NCI-H226 (cell line): ENCODE measurements around the gene IFNG.
A peak's percentile ranks its signal among the peaks of the same experiment; 100 is the strongest.
"Not testable (repeated sequence)": the region's sequence is repeated elsewhere in the genome, so short reads cannot be mapped to it uniquely, and the experiment has no call there.

ENCODE experiments used
- DNase-seq: peaks from one replicate; pipeline ENCODE4 v3.0.0-alpha.2; 2015

IFNG gene

GRCh38 chr12:68159681-68160304 is at the start of gene IFNG:
TSS of gene IFNG (minus strand) at chr12:68159740. CDS start at chr12:68159615, 125 bp downstream.
- DNase-seq = no peak

GRCh38 chr12:68209048-68209728 is 49.6 kb upstream of the IFNG start:
- DNase-seq = not testable (repeated sequence)

- no peak for DNase-seq
Observed at GRCh38 chr12:68207276-68207675, 47.7 kb upstream of the IFNG start.

GRCh38 chr12:68206446-68206845 is 46.9 kb upstream of the IFNG start:
- DNase-seq = no peak

GRCh38 chr12:68203460-68203875 is 43.9 kb upstream of the IFNG start:
- no peak for DNase-seq

GRCh38 chr12:68200854-68201253 is 41.3 kb upstream of the IFNG start:
- DNase-seq = peak; percentile 21

- no peak for DNase-seq
Observed at GRCh38 chr12:68199127-68199526, 39.6 kb upstream of the IFNG start.

GRCh38 chr12:68198507-68199086 is 39.1 kb upstream of the IFNG start:
- DNase-seq = no peak

- DNase-seq = no peak
Observed at GRCh38 chr12:68190301-68190700, 30.8 kb upstream of the IFNG start.

- peak; percentile 70 for DNase-seq
Observed at GRCh38 chr12:68189821-68190242, 30.3 kb upstream of the IFNG start.

- no peak for DNase-seq
Observed at GRCh38 chr12:68185598-68185997, 26.1 kb upstream of the IFNG start.

- DNase-seq = no peak
Observed at GRCh38 chr12:68180792-68181744, 21.5 kb upstream of the IFNG start.

GRCh38 chr12:68178774-68179439 is 19.4 kb upstream of the IFNG start:
- no peak for DNase-seq

- DNase-seq = no peak
Observed at GRCh38 chr12:68178184-68178583, 18.6 kb upstream of the IFNG start.

- DNase-seq = no peak
Observed at GRCh38 chr12:68177562-68177961, 18.0 kb upstream of the IFNG start.

- no peak for DNase-seq
Observed at GRCh38 chr12:68176257-68176656, 16.7 kb upstream of the IFNG start.

GRCh38 chr12:68175557-68176061 is 16.1 kb upstream of the IFNG start:
- DNase-seq = no peak

GRCh38 chr12:68174761-68175160 is 15.2 kb upstream of the IFNG start:
- DNase-seq = not testable (repeated sequence)

- no peak for DNase-seq
Observed at GRCh38 chr12:68173792-68174191, 14.3 kb upstream of the IFNG start.

GRCh38 chr12:68170726-68171125 is 11.2 kb upstream of the IFNG start:
- no peak for DNase-seq

- DNase-seq = no peak
Observed at GRCh38 chr12:68169213-68169889, 9.8 kb upstream of the IFNG start.
